IPS-20b (cell line): ENCODE measurements around the gene SDK1.

ENCODE experiments used
- H3K27ac ChIP-seq: one replicate; pipeline ENCODE4 v1.5.1; 2013; ENCODE audit warnings: low read length
- H3K27me3 ChIP-seq: 2 replicates; pipeline ENCODE4 v1.6.1; 2013; ENCODE audit warnings: mild to moderate bottlenecking, low read length, inconsistent platforms; ENCODE audit not compliant: insufficient read depth
- H3K36me3 ChIP-seq: 2 replicates; pipeline ENCODE4 v1.6.1; 2013; ENCODE audit warnings: low read depth, mild to moderate bottlenecking, inconsistent platforms, low read length, moderate library complexity; ENCODE audit not compliant: insufficient read depth
- H3K4me1 ChIP-seq: 2 replicates; pipeline ENCODE4 v1.6.1; 2013; ENCODE audit warnings: mild to moderate bottlenecking, control low read depth, inconsistent platforms, low read length, moderate library complexity; ENCODE audit not compliant: insufficient read depth
- H3K4me3 ChIP-seq: 2 replicates; pipeline ENCODE4 v1.5.1; 2013; ENCODE audit warnings: mild to moderate bottlenecking, low read length, inconsistent platforms
- H3K9ac ChIP-seq: 2 replicates; pipeline ENCODE4 v1.6.1; 2013; ENCODE audit warnings: low read depth, mild to moderate bottlenecking, inconsistent platforms, low read length, moderate library complexity
- H3K9me3 ChIP-seq: 2 replicates; pipeline ENCODE4 v1.6.1; 2013; ENCODE audit warnings: mild to moderate bottlenecking, low read depth, low read length, inconsistent platforms; ENCODE audit not compliant: insufficient read depth

Gene SDK1

GRCh38 chr7:3349126-3349525, 48.1 kb downstream of the SDK1 start:
- H3K9me3 ChIP-seq: no peaks in the 10 kb centered on the region
- H3K4me1 ChIP-seq: no peaks in the 10 kb centered on the region
- no peak overlapping the region for H3K27ac ChIP-seq
- H3K9ac ChIP-seq: no peak overlapping the region
- H3K4me3 ChIP-seq: no peak overlapping the region
- H3K27me3 ChIP-seq: no peaks in the 10 kb centered on the region
- no peaks in the 10 kb centered on the region for H3K36me3 ChIP-seq

GRCh38 chr7:3356173-3356572, 55.1 kb downstream of the SDK1 start:
- Histone ChIP-seq H3K9ac (no peak overlapping the region), H3K4me1 (no peaks in the 10 kb centered on the region), H3K4me3 (no peak overlapping the region), H3K27ac (no peak overlapping the region), H3K9me3 (no peaks in the 10 kb centered on the region), H3K36me3 (no peaks in the 10 kb centered on the region), H3K27me3 (no peaks in the 10 kb centered on the region)

GRCh38 chr7:3358991-3359390, 57.9 kb downstream of the SDK1 start:
- Histone ChIP-seq H3K27ac (no peak overlapping the region), H3K4me1 (no peaks in the 10 kb centered on the region), H3K27me3 (no peaks in the 10 kb centered on the region), H3K9ac (no peak overlapping the region), H3K4me3 (no peak overlapping the region), H3K36me3 (no peaks in the 10 kb centered on the region), H3K9me3 (no peaks in the 10 kb centered on the region)

GRCh38 chr7:3367261-3367660, 66.2 kb downstream of the SDK1 start:
- Histone ChIP-seq H3K9ac (no peak overlapping the region), H3K36me3 (no peaks in the 10 kb centered on the region), H3K9me3 (no peaks in the 10 kb centered on the region), H3K4me1 (peaks cover 9% of the 10 kb centered on the region), H3K27ac (no peak overlapping the region), H3K4me3 (no peak overlapping the region), H3K27me3 (no peaks in the 10 kb centered on the region)

- no peaks in the 10 kb centered on the region for H3K9me3 ChIP-seq
- H3K4me1 ChIP-seq: peaks cover 12% of the 10 kb centered on the region
- no peak overlapping the region for H3K9ac ChIP-seq
- H3K4me3 ChIP-seq: no peak overlapping the region
- no peaks in the 10 kb centered on the region for H3K27me3 ChIP-seq
- no peak overlapping the region for H3K27ac ChIP-seq
- H3K36me3 ChIP-seq: no peaks in the 10 kb centered on the region
Observed at GRCh38 chr7:3370068-3370830, 69.2 kb downstream of the SDK1 start.

GRCh38 chr7:3370921-3371320, 69.9 kb downstream of the SDK1 start:
- Histone ChIP-seq H3K27me3 (no peaks in the 10 kb centered on the region), H3K4me3 (no peak overlapping the region), H3K36me3 (no peaks in the 10 kb centered on the region), H3K4me1 (peaks cover 12% of the 10 kb centered on the region), H3K9me3 (no peaks in the 10 kb centered on the region), H3K9ac (no peak overlapping the region), H3K27ac (no peak overlapping the region)

- peaks cover 12% of the 10 kb centered on the region for H3K4me1 ChIP-seq
- H3K9ac ChIP-seq: no peak overlapping the region
- no peaks in the 10 kb centered on the region for H3K27me3 ChIP-seq
- H3K36me3 ChIP-seq: no peaks in the 10 kb centered on the region
- no peaks in the 10 kb centered on the region for H3K9me3 ChIP-seq
- no peak overlapping the region for H3K27ac ChIP-seq
- no peak overlapping the region for H3K4me3 ChIP-seq
Observed at GRCh38 chr7:3371601-3372000, 70.5 kb downstream of the SDK1 start.

- Histone ChIP-seq H3K27me3 (no peaks in the 10 kb centered on the region), H3K4me3 (no peak overlapping the region), H3K9me3 (no peaks in the 10 kb centered on the region), H3K36me3 (no peaks in the 10 kb centered on the region), H3K9ac (no peak overlapping the region), H3K4me1 (peaks cover 12% of the 10 kb centered on the region), H3K27ac (no peak overlapping the region)
Observed at GRCh38 chr7:3374239-3374638, 73.2 kb downstream of the SDK1 start.

- Histone ChIP-seq H3K36me3 (no peaks in the 10 kb centered on the region), H3K9ac (no peak overlapping the region), H3K4me1 (no peaks in the 10 kb centered on the region; the same call in 1 of the 2 replicates), H3K4me3 (no peak overlapping the region), H3K27me3 (no peaks in the 10 kb centered on the region), H3K27ac (no peak overlapping the region), H3K9me3 (no peaks in the 10 kb centered on the region)
Observed at GRCh38 chr7:3378390-3379150, 77.5 kb downstream of the SDK1 start.

GRCh38 chr7:3380034-3380433, 79.0 kb downstream of the SDK1 start:
- Histone ChIP-seq H3K4me3 (no peak overlapping the region), H3K27ac (no peak overlapping the region), H3K9me3 (no peaks in the 10 kb centered on the region), H3K9ac (no peak overlapping the region), H3K36me3 (no peaks in the 10 kb centered on the region), H3K27me3 (no peaks in the 10 kb centered on the region), H3K4me1 (no peaks in the 10 kb centered on the region; the same call in 1 of the 2 replicates)

GRCh38 chr7:3380886-3381685, 80.0 kb downstream of the SDK1 start:
- Histone ChIP-seq H3K4me3 (peak overlapping the region; percentile 10; the same call in 1 of the 2 replicates), H3K36me3 (no peaks in the 10 kb centered on the region), H3K27ac (no peak overlapping the region), H3K9ac (no peak overlapping the region), H3K4me1 (no peaks in the 10 kb centered on the region; the same call in 1 of the 2 replicates), H3K27me3 (no peaks in the 10 kb centered on the region), H3K9me3 (no peaks in the 10 kb centered on the region)
